Ramos (cell line): ENCODE measurements around the gene DSCAML1.

Experiments
- in situ Hi-C: fragments of 300-500 bp; cut with MboI; formaldehyde crosslinking; loops from one replicate; pipeline ENCODE4 v1.14.3; 2022; ENCODE audit warnings: low sequenced_read_pairs; ENCODE audit not compliant: unreplicated experiment

Gene DSCAML1, protein sequence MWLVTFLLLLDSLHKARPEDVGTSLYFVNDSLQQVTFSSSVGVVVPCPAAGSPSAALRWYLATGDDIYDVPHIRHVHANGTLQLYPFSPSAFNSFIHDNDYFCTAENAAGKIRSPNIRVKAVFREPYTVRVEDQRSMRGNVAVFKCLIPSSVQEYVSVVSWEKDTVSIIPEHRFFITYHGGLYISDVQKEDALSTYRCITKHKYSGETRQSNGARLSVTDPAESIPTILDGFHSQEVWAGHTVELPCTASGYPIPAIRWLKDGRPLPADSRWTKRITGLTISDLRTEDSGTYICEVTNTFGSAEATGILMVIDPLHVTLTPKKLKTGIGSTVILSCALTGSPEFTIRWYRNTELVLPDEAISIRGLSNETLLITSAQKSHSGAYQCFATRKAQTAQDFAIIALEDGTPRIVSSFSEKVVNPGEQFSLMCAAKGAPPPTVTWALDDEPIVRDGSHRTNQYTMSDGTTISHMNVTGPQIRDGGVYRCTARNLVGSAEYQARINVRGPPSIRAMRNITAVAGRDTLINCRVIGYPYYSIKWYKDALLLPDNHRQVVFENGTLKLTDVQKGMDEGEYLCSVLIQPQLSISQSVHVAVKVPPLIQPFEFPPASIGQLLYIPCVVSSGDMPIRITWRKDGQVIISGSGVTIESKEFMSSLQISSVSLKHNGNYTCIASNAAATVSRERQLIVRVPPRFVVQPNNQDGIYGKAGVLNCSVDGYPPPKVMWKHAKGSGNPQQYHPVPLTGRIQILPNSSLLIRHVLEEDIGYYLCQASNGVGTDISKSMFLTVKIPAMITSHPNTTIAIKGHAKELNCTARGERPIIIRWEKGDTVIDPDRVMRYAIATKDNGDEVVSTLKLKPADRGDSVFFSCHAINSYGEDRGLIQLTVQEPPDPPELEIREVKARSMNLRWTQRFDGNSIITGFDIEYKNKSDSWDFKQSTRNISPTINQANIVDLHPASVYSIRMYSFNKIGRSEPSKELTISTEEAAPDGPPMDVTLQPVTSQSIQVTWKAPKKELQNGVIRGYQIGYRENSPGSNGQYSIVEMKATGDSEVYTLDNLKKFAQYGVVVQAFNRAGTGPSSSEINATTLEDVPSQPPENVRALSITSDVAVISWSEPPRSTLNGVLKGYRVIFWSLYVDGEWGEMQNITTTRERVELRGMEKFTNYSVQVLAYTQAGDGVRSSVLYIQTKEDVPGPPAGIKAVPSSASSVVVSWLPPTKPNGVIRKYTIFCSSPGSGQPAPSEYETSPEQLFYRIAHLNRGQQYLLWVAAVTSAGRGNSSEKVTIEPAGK (N-terminal part only)

DNA sequence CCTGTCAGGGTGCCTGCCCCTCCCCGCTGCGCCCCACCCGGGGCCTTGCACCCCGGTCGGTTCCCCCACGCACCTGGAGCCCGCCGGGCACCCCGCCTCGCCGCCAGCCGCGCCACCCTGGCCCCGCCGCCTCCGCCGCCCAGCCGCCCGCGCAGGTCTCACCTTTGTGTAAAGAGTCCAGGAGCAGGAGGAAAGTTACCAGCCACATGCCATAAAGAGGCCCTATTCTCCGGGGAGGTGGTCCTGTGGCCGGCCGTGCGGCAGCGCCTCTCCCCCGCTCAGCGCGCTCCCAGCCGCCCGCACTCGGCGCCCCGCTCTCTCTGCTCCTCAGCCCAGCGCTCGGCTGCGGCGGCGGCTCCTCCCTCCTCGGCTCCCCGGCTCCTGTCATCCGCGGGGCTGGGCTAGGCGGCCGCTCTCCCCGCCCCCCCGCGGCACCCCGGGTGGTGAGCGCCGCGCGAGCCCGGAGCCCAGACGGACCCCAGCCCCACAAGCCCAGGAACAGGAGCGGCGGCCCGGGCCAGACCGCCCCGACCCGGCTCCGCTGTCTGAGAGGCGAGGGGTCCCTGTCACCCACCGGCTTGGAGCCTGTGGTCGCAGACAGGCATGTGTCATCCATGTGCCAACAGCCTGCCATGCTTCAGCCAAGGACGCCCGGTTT is at the start of gene DSCAML1:
Gene DSCAML1, minus strand, starts transcription at position 345 of the 658 bp plus-strand sequence. Its CDS starts 137 bp downstream, at position 208.
- in situ Hi-C loops: no loop called here

DNA sequence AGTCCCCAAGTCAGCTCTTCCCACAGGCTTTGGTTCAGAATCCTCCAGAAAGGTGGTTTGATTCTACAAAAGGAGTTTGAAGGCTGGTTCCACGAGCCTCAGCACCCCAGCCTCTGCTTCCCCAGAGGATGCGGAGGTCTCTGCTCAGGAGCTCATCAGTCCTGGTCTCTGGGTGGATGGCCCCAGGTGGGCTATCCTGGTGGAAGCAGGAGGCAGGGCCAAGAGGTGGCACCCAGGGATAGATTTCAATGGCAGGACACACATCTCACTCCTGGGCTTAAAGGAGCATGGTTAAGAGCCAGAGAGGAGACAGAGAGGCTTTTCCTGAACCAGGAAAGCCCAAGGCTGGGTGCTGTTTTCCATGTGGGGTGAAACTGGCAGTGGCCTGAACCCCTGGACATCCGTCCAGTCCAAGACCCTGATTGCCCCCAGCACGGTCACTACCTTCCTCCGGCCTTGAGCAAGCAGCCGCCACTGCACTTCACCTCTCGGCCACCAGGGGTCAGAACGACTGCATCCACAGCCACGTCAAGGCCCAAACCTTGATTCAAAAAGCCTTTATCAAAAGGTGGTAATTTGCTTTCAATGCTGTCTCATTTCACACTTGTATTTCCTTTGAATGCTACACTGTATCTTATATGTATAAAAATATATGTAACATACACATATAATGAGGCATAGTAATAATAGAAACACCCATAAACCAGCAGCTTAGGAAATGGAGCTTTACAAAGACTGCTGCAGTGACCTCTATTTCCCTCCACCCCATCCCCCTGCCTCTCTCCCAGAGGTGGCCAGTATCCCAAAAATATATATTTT is 46.9 kb upstream of the DSCAML1 start:
- in situ Hi-C loops: loop anchor here (5.0 kb wide), 2 partner anchors 103 to 213 kb away; no protein-coding TSS in a partner anchor

DNA sequence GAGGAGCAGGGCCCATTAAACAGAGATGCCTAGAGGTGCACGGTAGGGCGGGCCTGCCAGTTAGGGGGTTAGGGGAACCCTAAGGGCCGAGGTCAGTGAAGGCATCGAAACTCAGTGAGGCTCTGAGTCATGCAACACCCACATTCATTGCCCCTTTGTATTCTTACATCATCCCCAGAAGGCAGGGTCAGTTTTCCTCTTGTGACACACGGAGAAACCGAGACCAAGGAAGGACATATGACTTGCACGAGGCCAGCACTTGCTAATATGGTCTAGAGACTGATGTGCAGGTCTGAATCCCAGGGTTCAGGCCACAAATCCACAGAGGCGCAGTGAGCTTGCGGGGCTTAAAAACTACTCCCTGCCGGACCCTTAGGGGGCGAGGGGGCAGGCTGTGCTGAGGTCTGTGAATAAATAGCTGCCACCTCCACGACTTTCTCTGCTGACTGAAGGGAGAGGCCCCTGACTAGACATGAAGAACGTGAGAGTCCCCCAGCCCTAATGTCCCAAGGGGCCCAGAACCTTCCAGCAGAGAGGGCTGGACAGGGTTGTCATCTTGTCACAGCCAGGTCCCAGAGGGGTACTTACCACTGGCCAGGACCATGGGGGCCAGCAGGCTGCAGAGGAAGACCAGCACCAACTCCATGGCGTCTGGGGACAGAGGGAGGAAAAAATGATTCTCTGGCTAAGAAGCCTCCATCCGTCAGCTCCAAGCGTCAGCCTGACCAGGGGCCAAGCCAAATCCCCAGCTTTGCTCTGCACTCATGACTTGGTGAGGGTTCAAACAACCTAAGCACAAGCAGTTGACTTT is 45.3 kb upstream of the DSCAML1 start:
- in situ Hi-C loops: loop anchor here (5.0 kb wide), 2 partner anchors 105 to 215 kb away; no protein-coding TSS in a partner anchor

DNA sequence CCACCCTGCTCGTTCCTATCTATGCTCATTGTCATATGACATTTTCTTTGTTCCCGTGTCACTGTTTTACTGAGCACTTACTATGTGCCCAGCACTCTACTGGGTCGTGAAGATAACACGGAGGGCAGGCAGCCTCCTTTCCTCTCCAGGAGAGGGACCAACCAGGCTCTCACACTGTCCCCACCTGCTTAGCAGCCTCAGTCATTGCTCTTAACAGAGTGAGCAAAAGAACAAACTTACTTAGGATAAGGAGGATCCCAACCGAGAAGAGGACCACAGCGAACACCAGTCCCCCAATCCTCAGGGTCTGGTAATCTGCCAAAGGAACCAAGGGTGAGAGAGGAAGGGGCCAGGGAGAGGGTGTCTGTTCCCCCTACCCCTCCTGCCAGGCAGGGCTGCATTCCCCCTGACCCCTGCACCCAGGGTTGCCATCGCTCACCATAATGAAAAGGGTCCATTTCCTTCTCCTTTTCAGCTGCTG is 44.6 kb upstream of the DSCAML1 start:
- in situ Hi-C loops: loop anchor here (5.0 kb wide), 2 partner anchors 106 to 216 kb away; no protein-coding TSS in a partner anchor

DNA sequence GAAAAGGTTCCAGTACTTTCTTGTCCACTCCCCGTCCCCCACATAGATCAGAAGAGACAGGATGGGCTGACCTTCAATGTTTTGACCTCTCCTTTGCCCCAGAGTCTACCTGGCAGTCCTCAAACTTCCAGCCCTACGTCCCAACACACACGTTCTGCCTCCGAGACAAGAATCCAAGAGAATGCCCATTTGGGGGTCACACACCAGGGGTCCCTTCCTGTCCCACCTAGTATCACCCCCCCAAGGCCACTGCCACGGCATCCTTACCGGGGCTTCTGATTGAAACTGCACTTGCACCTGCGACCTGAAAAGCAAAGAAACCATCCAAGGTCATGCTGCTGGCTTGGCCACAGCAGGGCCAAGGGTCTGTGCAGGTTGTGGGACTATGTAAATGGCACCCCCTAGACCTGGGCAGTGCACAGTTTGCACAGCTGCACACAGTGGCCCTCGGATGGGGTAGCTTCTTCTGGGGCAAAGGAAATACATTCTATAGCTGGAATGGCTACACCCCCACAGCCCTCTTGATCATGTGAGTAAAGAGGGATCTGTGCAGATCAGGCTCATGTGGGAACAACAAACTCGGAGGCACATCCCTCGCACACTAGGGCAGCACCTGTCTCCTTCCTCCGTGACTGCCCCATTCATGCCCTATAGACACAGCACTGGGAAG is 44.0 kb upstream of the DSCAML1 start:
- in situ Hi-C loops: loop anchor here (5.0 kb wide), 2 partner anchors 106 to 216 kb away; no protein-coding TSS in a partner anchor

DNA sequence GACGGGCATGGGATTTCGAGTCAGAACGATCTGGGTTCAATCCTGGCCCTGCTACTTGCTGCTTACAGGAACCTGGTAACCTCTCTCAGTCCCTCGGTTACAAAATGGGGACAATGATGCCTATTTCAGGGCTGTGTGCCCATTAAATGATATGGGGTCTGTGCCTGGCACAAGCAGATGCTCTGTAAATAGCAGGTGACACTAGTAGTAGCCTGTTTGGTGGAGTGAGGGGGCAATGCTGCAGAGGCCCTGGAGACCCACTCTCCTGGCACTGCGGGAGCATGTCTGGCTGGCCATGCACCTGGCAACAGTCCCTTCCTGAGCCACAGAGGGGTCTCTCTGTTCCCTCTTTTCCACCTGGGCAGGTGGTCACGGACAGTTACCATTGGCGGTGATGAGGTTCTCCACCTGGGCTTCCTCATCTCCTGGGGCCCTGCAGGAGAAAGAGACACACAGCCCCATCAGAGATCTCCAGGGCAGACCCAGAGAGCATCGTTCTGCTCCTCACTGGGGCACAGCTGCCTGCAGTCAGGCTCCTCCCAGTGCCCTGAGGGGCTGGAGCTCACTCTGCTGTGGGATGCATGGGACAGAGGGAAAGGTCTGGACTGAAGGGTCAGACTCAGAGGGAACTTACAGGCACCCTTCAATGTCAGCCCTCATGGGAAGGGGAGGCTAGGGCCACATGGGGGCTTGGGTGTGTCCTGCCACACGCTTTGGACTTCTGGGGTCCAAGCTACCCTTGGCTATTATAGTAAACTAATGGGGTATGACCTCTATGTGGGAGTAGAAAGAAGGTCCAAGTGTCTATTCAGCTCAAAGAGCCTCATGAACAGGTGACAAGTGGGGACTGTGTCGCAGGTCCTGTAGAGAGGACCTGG is 43.2 kb upstream of the DSCAML1 start:
- in situ Hi-C loops: loop anchor here (5.0 kb wide), 2 partner anchors 107 to 217 kb away; no protein-coding TSS in a partner anchor

DNA sequence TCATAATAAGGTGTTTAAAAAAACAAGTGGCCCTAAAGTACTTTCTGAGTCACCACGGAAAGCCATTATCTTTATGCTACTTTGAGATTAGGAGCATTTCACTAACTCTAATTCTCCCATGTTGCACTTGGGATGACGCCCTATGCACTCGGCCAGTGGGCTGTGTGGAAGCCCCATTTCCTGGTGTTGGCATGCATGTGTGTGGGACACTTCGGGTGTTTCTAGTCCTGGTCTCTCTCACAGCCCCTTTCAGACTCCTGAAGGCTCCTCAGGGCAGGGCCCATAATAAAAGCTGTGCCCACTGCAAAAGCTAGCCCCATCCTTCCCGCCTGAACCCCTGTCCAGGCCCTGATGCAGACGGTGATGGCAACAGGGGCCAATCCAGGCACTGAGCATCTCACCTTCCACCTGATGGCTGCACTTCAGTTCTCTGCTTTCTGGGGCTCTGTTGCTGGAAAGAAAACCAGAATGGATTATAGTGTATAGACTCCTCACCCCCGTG is 42.4 kb upstream of the DSCAML1 start:
- in situ Hi-C loops: no loop called here

DNA sequence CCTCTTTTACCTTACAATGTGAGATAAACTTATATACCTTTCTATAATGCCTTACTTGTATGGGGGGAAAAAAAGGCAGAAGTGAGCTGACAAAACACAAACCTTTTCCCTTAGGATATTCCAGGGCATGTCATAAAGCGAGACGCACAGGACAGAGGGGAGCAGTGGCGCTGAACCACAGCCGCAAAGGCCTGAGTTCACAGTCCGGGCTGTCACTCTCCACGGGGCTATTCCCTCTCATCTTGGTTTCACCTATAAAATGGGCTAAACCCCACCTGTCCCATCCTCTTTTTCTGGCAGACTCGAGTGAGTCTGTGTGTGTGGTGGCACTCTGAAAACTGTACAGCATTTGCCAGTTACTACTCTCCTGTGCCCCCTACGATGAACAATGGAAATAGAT is 41.9 kb upstream of the DSCAML1 start:
- in situ Hi-C loops: no loop called here

DNA sequence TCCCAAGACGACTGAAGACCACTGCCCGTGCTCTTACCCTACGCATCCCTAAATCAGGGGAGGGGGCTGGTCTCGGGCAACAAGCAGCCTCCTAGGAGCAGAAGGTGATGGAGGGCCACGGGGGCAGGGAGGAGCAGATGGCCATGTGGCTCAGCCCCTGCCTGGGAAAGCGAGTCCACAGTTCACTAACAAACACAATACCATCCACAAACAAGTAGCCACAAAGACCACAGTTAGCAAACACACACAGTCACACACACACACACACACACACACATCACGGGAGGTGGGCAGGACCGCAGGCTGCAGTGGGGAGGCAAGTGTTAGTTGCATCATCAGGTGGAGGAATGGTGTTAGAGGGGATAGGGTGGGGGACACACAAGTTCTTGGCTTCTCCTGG is 40.8 kb upstream of the DSCAML1 start:
- in situ Hi-C loops: no loop called here

DNA sequence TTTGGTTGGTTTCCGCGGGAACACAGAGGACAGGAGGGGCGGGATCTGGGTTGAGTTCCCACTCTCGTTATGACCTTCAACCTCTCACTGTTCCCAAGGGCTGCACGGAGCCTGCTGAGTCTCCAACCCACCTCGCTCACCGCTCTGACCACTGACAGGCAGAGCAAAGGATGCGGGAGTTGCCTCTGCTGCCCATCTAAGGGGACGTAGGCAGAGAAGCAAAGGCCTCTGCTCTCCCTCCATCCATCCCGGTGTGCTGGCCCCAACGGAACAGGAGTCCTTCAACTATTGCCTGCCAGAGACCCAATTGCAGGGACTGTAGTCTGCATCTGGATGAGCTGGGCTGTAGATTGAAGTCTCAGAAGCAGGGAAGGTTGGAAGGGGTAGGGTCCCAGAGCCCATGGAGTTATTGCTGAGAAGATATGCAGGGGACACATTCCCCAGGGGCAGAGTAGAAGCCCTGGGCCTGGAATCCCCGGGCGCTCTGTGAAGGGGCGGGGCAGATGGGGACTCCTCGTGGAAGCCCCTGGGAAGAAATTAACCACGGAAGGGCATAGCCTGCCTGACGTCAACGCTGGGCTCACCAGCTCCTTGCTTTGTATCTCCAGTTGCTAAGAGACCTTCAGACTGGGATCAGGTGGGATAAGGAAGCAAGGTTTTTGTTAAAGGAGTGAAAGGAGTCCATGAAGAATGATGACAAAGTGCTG is 40.2 kb upstream of the DSCAML1 start:
- in situ Hi-C loops: no loop called here

DNA sequence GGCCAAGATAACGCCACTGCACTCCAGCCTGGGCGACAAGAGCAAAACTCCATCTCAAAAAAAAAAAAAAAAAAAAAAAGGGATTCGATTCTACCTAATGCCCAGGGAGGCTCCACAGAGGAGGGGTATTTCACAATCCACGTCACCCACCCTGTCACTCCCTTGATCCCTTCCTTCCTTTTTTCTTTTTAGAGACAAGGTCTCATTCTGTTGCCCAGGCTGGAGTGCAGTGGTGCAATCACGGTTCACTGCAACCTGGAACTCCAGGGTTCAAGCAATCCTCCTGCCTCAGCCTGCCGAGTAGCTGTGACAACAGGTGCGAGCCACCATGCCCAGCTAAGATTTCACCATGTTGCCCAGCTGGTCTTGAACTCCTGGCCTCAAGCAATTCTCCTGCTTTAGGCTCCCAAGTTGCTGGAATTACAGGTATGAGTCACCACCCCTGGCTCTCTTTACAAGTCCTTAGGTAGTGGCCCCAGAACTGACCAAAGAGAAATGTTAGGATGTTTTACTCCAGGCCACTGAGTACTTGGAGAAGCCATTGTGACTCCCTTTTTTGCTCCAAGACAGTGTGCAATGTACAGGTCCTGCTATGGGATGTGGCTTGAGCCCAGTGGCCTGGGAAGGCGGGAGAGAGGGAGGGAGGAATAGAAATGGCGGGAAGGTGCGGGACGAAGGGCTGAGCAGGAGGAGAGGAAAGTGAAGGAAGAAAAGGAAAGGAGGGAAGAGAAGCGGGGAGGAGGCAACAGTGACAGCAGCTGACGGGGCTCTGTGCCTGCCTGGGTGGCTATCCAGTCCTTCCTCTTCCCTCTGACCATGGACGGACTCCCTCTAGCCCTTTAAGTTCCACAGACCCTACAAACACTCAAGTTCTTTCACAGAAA is 39.3 kb upstream of the DSCAML1 start:
- in situ Hi-C loops: no loop called here

DNA sequence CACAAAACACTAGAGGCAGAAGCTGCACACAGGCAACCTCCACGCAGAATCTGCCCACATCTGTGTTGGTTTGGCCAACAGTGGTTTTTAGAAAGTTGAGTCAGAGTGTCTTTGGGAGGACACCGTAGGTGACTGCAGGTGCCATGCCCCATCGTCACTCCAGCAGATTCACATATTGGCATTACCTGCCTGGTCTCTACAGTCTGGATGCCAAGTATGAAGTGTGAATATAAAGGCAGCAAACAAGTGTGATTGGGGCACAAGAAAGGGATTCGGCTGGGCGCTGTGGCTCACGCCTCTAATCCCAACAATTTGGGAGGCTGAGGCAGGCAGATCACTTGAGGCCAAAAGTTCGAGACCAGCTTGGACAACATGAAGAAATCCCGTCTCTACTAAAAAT is 38.6 kb upstream of the DSCAML1 start:
- in situ Hi-C loops: no loop called here

DNA sequence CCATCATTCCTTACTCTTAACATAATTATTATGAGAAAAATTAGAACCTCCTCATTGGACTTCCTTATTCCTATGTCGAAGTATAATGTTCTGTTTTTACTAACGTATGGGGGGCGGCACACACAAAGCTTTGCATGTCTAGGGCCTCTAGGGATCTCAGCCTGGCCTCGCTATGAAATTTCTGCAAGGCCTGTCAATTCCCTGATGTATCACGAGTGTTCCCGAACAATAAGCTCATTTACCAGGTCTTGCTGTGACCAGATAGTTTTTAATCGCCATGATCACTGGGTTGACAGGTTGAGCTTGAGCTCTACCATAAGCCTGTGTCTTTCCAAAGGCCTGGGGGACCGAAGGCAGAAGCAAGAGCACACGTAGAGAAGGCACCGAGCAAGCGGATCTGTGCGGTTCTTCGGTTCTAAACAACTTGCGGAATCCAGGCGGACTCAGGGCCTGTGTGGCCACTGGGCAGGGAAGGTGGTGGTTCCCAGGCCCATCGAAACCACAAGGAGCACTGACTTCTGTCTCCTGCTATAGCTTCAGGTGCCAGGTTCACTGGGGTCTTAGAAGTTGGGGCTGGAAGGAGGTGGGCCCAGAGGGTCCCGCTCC is 37.9 kb upstream of the DSCAML1 start:
- in situ Hi-C loops: no loop called here
